T47D (cell line): ENCODE results near the gene USP48.
"Not testable (repeated sequence)": the region's sequence is repeated elsewhere in the genome, so short reads cannot be mapped to it uniquely, and the experiment has no call there.

Experiments used
- DNase-seq, 2 experiments: peaks; one replicate each; pipeline versions ENCODE4 v3.0.0 to v3.0.0-alpha.2; 2011 to 2012; ENCODE audit warnings: low read depth in 1 of 2, low spot score in 1 of 2
- JUND ChIP-seq: IDR thresholded peaks from 2 replicates; pipeline ENCODE4 v1.6.1; 2012; ENCODE audit warnings: low read depth
- in situ Hi-C: cut with HindIII; loops from 2 replicates; pipeline ENCODE4 v1.10.0; 2016; ENCODE audit warnings: low sequenced_read_pairs, low pct_unique_long_range_greater_than_20kb

Gene USP48

DNA sequence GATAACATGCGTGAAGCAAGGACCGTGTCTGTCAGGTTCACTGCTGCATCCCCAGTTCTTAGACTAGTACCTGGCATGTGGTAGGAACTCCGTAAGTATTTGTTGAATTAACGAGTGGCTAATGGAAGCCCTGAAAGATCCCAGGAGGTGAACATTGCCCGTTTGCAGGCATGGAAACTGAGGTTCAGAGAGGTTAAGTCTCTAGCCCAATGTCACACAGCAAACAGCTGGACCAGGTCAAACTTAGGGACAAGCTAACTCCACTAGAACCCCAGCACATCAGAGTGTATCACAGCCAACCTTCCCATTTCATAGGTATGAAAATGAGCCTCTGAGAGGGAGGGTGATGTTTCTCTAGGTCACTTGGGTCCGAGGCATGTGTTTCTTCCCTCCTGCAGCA is 141.4 kb downstream of the USP48 start:
- in situ Hi-C loops = no loop called here
- TF ChIP-seq JUND = no peak
- no peak for DNase-seq

DNA sequence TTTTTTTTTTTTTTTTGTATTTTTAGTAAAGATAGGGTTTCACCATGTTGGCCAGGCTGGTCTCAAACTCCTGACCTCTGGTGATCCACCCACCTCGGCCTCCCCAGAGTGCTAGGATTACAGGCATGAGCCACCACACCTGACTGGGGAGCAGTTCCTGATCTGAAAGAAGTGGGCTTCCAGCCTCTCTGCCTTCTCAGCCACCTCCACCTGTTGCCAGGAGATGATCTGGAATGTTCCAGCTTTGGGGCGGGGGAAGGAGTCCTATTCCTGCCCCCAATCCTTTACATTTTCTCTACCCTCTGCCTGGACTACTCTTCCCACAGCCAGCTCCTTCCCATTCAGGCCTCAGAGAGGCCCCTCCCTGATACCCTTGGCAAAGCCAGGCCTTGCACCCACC is 141.9 kb downstream of the USP48 start:
- DNase-seq = no peak
- in situ Hi-C loops = no loop called here
- no peak for TF ChIP-seq JUND

DNA sequence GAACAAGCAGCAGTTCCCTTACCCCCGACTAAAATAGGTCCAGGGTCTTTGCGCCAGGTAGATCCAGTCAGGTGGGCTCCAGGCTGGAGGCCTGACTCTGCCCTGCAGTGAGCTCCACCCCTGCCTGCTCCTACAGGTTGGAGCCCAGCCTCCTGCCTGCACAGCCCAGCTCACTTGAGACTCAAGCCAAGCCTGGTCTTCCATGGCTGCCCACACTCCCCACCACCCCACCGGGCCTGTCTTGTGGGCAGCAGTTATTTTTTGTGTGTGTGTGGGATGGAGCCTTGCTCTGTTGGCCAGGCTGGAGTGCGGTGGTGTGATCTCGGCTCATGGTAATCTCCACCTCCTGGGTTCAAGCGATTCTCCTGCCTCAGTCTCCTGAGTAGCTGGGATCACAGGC is 142.3 kb downstream of the USP48 start:
- TF ChIP-seq JUND = no peak
- in situ Hi-C loops = no loop called here
- DNase-seq = no peak

DNA sequence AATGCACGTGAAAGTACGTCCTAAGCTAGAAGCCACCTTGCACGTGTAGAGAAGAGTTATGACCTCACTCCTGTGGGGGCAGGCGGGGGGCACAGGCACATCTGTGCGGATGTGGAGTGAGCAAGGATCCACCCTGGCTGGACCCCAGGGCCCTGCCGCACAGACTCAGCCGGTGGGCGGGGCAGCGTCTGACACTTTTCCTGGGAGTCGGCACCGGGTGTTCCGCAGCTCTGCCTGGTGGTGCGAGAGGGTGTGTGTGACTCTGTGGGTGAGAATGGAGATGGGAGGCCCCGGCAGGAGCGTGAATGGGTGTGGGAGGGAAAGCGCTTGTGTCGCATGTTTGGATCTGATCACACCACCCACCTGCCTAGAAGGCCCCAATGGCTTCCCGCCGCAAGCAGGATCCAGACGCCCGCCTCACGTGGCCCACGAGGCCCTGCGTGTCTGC is 143.3 kb downstream of the USP48 start:
- in situ Hi-C loops = no loop called here

DNA sequence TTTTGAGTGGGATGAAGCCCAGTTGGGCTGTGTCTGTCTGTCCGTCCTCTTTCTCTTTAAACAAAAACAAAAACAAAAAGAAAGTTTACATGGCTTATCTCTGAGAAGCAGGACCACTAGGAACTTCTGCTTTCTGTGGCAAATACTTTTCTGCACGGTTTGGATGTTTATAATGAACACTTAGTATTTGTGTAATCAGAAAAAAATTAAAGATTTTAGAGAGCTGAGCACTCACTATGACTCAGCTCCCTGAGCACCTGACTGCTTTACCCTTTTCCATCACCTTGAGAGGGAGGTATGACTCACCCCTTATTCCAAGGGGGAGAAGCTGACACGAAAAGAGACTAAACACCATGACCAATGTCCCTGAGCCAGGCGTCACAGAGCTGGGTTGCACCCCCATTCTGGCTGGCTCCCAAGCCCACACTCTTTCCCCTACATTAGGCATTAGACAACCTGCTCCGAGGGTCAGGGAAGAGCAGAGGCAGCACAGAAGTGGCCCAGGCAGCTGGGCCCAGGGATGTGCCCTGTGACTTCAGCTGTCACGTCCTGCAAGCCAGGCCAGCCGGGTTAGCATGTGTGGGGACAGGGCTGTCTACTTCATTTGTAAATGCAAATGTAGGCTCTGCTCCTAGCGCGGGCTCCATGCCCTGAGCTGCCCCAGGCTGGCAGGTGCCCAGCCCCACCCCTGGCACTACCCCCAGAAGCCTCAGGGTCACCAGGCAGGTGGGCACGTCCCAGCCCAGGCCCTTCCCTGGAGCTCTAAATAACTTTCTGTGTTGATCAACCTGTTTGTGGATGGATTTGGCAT is 144.2 kb downstream of the USP48 start:
- no peak for TF ChIP-seq JUND
- in situ Hi-C loops = no loop called here
- DNase-seq = peak in 1 of 2 experiments; percentile 56

More for the DNA sequence above, 143.3 kb downstream of the USP48 start:
- DNase-seq = no peak
- TF ChIP-seq JUND = no peak

DNA sequence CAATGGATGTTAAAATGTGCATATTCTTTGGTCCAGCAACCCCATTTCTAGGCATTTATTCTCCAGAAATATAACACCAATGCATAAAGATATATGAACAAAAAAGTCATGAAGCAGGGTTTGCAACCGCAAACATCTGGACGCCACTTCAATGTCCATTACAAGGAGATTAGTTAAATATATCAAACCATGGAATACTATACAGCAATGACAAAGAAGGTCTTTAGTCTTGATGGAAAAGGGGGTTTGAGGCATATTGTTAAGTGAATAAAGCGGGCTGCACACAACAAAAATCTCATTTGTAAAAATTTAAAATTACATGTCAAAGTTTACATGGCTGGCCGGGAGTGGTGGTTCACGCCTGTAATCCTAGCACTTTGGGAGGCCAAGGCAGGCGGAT is 145.4 kb downstream of the USP48 start:
- no peak for TF ChIP-seq JUND
- in situ Hi-C loops = no loop called here
- DNase-seq = no peak

DNA sequence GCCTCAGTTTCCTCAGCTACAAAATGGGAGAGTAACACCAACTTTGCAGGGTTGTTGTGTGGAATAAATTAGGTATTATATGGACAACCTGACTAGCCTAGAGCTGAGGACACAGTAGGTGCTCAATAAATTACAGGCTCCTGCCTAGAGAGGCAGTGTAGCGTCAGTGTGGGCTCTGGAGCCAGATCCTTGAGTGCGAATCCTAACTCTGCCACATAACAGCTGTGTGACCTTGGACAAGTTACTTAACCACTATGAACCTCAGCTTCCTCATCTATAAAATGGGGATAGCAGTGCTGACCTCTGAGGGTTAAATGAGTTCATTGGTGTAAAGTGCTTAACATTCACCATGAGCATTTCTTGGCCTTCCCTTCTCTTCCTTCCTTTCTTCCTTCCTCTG is 146.9 kb downstream of the USP48 start:
- DNase-seq = no peak
- no peak for TF ChIP-seq JUND
- in situ Hi-C loops = no loop called here

GRCh38 chr1:21634806-21635535 is 148.0 kb downstream of the USP48 start:
- in situ Hi-C loops = no loop called here
- no peak for TF ChIP-seq JUND

DNA sequence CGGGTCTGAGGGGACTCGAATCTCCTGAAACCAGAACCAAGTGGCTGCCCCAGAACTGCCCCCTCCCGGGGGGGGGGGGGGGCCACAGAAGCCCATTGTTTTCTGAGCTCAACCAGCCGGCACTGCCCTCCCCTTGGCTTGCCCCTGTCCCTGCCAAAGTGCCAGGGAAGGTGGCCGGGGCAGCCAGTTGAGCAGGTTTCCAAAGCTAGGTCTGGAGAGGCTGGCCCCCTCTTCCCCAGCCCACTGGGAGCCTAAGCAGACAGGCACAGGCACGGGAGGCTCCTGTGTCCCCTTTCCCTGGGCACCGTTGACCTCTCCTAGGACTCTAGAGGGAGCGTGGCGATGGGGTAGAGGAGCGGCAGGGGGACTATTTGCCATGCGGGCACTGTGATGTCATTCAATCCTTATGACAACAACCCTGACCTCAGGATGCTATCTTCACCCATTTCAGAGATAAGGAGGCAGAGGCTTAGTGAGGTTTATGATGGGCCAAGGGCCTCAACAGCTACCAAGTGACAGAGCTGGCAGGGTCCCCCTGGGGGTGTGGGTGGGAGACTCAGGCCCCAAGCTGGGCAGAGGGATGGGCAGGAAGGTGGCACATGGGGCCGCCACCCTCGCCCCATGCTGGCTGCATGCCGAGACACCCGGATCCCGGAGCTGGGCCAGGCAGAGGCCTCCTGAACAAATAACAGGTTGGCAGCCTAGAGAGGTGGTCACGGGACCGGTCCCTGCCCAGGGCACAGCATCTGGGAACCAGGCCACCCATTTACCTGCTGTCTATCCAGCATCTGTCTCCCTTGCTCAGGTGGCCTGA is 148.8 kb downstream of the USP48 start:
- in situ Hi-C loops = no loop called here
- TF ChIP-seq JUND = no peak
- peak in 1 of 2 experiments; percentile 84 for DNase-seq

More at GRCh38 chr1:21634806-21635535, 148.0 kb downstream of the USP48 start:
- DNase-seq = no peak

DNA sequence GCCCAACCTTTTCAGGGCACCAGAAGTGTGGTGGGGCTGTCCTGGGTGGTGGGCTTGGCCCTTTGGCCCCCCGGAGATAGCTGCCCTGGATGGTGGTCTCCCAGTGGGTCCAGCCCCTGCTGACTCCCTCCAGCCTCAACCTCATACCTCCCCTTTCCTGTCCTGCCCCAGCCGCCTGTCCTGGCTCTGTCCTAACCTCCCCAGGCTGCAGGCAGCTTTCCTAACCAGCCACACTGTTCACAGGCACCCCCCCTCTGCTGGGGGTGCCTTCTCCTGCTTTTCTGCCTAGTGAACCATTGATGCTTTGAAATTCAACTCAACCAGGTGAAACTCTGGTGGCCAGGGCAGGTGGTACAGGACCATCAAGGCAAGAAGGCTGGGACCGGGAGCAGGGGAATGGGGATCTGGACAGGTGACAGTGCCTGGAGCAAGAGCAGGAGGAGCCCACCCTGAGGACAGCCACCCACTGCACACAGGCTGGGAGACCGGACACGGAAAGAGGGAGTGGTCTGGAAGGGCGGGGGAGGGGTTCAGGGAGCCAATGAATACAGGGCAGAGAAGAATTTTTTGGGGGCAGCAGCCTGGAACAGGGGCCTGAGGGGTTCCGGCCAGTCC is 149.7 kb downstream of the USP48 start:
- in situ Hi-C loops = no loop called here
- TF ChIP-seq JUND = no peak

GRCh38 chr1:21631944-21632887 is 150.7 kb downstream of the USP48 start:
- no peak for DNase-seq
- TF ChIP-seq JUND = no peak
- in situ Hi-C loops = no loop called here

More for the DNA sequence above, 149.7 kb downstream of the USP48 start:
- no peak for DNase-seq

DNA sequence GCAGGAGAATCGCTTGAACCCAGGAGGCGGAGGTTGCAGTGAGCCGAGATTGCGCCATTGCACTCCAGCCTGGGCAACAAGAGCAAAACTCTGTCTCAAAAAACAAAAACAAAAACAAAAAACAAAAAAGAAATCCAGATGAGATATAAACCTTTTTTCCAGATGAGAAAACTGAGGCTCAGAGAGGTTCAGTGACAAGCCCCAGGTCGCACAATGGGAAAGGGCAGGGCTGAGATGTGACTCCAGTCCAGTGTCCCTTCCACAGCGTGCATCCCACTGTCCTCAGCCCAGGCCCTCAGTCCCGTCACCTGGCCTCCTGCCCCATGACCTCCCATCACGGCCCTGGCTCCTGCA is 151.4 kb downstream of the USP48 start:
- DNase-seq, in situ Hi-C loops: not testable (repeated sequence)
